GM10266 (cell line): Measurements from ENCODE around the gene SLCO3A1.

Experiments
- DNase-seq: peaks from one replicate; pipeline ENCODE4 v3.0.0; 2012; ENCODE audit errors: extremely low spot score
- CTCF ChIP-seq: IDR thresholded peaks from 2 replicates; pipeline ENCODE4 v1.5.1; 2012; ENCODE audit warnings: mild to moderate bottlenecking, low read depth; ENCODE audit not compliant: control insufficient read depth, insufficient read depth; ENCODE audit errors: missing control alignments

SLCO3A1 gene

GRCh38 chr15:92079647-92080255 is 226.2 kb downstream of the SLCO3A1 start:
- no peak for DNase-seq
- TF ChIP-seq CTCF = no peak

GRCh38 chr15:92082006-92082843 is 228.7 kb downstream of the SLCO3A1 start:
- TF ChIP-seq CTCF = peak; percentile 93
- DNase-seq = peak; percentile 52

GRCh38 chr15:92083190-92083589 is 229.7 kb downstream of the SLCO3A1 start:
- TF ChIP-seq CTCF = no peak
- DNase-seq = no peak

- no peak for DNase-seq
- TF ChIP-seq CTCF = no peak
Observed at GRCh38 chr15:92087211-92087610, 233.7 kb downstream of the SLCO3A1 start.

GRCh38 chr15:92091155-92091734 is 237.7 kb downstream of the SLCO3A1 start:
- TF ChIP-seq CTCF = peak; percentile 43

GRCh38 chr15:92092289-92093105 is 239.0 kb downstream of the SLCO3A1 start:
- DNase-seq = no peak
- TF ChIP-seq CTCF = no peak

More at GRCh38 chr15:92091155-92091734, 237.7 kb downstream of the SLCO3A1 start:
- no peak for DNase-seq

GRCh38 chr15:92095693-92096092 is 242.2 kb downstream of the SLCO3A1 start:
- DNase-seq = peak; percentile 22
- TF ChIP-seq CTCF = no peak
